Epithelial cell of proximal tubule (primary cell): Measurements from ENCODE around the gene NFKBIL1. TPM values are rescaled to one million over a fixed set of nuclear protein-coding genes. Genes with fewer than 3 reads are reported as not detected.

Source experiments
- DNase-seq: peaks from one replicate; pipeline ENCODE4 v3.0.0-alpha.2; 2011; ENCODE audit warnings: low read depth
- H3K4me3 ChIP-seq: 2 replicates; pipeline ENCODE4 v1.5.1; 2011; ENCODE audit warnings: low read depth, mild to moderate bottlenecking, low read length
- CTCF ChIP-seq: conservative IDR thresholded peaks from 2 replicates; pipeline ENCODE4 v1.5.1; 2012; ENCODE audit warnings: low read depth, mild to moderate bottlenecking, low read length
- total RNA-seq: library from RNA; depleted of rRNA; stranded (reverse); fragments of >200 nt; gene quantifications from 2 replicates; pipeline ENCODE4 v1.2.3, GENCODE V29; 2015

The NFKBIL1 gene
- total RNA-seq, 1 donor from 2014 or later: 17.8 TPM

- DNase-seq: no peak
- no peak for TF ChIP-seq CTCF
- no peak overlapping the region for H3K4me3 ChIP-seq
These were observed 16.2 kb upstream of the NFKBIL1 start for GRCh38 chr6:31531162-31531561.

- DNase-seq: no peak
- H3K4me3 ChIP-seq: no peak overlapping the region
- no peak for TF ChIP-seq CTCF
These were observed 15.4 kb upstream of the NFKBIL1 start for GRCh38 chr6:31531771-31532643.

GRCh38 chr6:31532644-31533454 is 14.6 kb upstream of the NFKBIL1 start:
- DNase-seq: no peak
- no peak for TF ChIP-seq CTCF
- no peak overlapping the region for H3K4me3 ChIP-seq

- no peak for TF ChIP-seq CTCF
- no peak for DNase-seq
These were observed 14.0 kb upstream of the NFKBIL1 start for GRCh38 chr6:31533455-31533841.

GRCh38 chr6:31534011-31534410 is 13.4 kb upstream of the NFKBIL1 start:
- H3K4me3 ChIP-seq: no peak overlapping the region
- no peak for DNase-seq
- no peak for TF ChIP-seq CTCF

More at GRCh38 chr6:31533455-31533841, 14.0 kb upstream of the NFKBIL1 start:
- no peak overlapping the region for H3K4me3 ChIP-seq

GRCh38 chr6:31534521-31535040 is 12.8 kb upstream of the NFKBIL1 start:
- no peak overlapping the region for H3K4me3 ChIP-seq
- TF ChIP-seq CTCF: no peak

More at GRCh38 chr6:31534521-31535040, 12.8 kb upstream of the NFKBIL1 start:
- no peak for DNase-seq
